A673 (cell line): Measurements from ENCODE around the gene ISM2. TPM values are rescaled to one million over a fixed set of nuclear protein-coding genes. Genes with fewer than 3 reads are reported as not detected.

ENCODE experiments used
- BruUV-seq: library from RNA; stranded (reverse); fragments of 400-500 nt; replicated peaks from 2 replicates; lab custom pipeline; 2021; lab: Mats Ljungman, UMichigan
- CTCF ChIA-PET: fragments of 300-600 bp; sonication (Branson Sonifier 250); formaldehyde crosslinking; loops from one replicate; lab custom pipeline; 2022; ENCODE audit warnings: antibody characterized with exemption; lab: Charles Lee
- POLR2A ChIA-PET: fragments of 300-600 bp; sonication (Branson Sonifier 250); formaldehyde crosslinking; loops from one replicate; lab custom pipeline; 2022; ENCODE audit warnings: antibody characterized with exemption; ENCODE audit not compliant: low non-redundant PET; lab: Charles Lee
- DNase-seq: peaks from one replicate; pipeline ENCODE4 v3.0.0-alpha.2; 2015; ENCODE audit warnings: low spot score
- H3K27ac ChIP-seq: fragments of 200-600 bp; sonication (generic); 2 replicates; pipeline ENCODE4 v1.5.1; 2016; ENCODE audit warnings: mixed run types, low read depth, mild to moderate bottlenecking, mixed read lengths, antibody characterized with exemption, low read length; ENCODE audit not compliant: poor library complexity, severe bottlenecking
- H3K27me3 ChIP-seq: fragments of 200-600 bp; sonication (generic); replicated peaks from 2 replicates; pipeline ENCODE4 v1.6.1; 2017; ENCODE audit warnings: mixed run types, low read depth, mild to moderate bottlenecking, mixed read lengths, antibody characterized with exemption, low read length; ENCODE audit not compliant: insufficient read depth, poor library complexity
- H3K36me3 ChIP-seq: fragments of 200-600 bp; sonication (generic); 2 replicates; pipeline ENCODE4 v1.6.1; 2016; ENCODE audit warnings: mixed run types, mild to moderate bottlenecking, mixed read lengths, antibody characterized with exemption, low read length; ENCODE audit not compliant: insufficient read depth, poor library complexity, severe bottlenecking
- H3K4me1 ChIP-seq: fragments of 200-600 bp; sonication (generic); 2 replicates; pipeline ENCODE4 v1.6.1; 2017; ENCODE audit warnings: mixed run types, mild to moderate bottlenecking, mixed read lengths, antibody characterized with exemption, low read length; ENCODE audit not compliant: insufficient read depth, poor library complexity, severe bottlenecking
- H3K4me3 ChIP-seq: fragments of 200-600 bp; sonication (generic); 2 replicates; pipeline ENCODE4 v1.5.1; 2016; ENCODE audit warnings: low read depth, mixed run types, mild to moderate bottlenecking, mixed read lengths, low read length; ENCODE audit not compliant: poor library complexity, severe bottlenecking
- H3K9me3 ChIP-seq: fragments of 200-600 bp; sonication (generic); 2 replicates; pipeline ENCODE4 v1.6.1; 2016; ENCODE audit warnings: mixed run types, low read depth, mild to moderate bottlenecking, mixed read lengths, antibody characterized with exemption, low read length; ENCODE audit not compliant: poor library complexity, severe bottlenecking
- CTCF ChIP-seq: fragments of 300-800, 200-600 bp; sonication (generic); conservative IDR thresholded peaks from 2 replicates; pipeline ENCODE4 v1.5.1; 2017; ENCODE audit warnings: low read depth, mild to moderate bottlenecking, antibody characterized with exemption, low read length, moderate library complexity, mixed read lengths
- EZH2 ChIP-seq: fragments of 200-600 bp; sonication (generic); IDR thresholded peaks from 2 replicates; pipeline ENCODE4 v1.6.1; 2017; ENCODE audit warnings: borderline replicate concordance, low read depth, mild to moderate bottlenecking, mixed read lengths, antibody characterized with exemption, low read length; ENCODE audit not compliant: poor library complexity, severe bottlenecking
- intact Hi-C: fragments of 100-400 bp; cut with micrococcal nuclease; formaldehyde crosslinking; loops from one replicate; pipeline ENCODE4 v1.10.0; 2022; ENCODE audit not compliant: unreplicated experiment
- total RNA-seq: library from RNA; stranded (reverse); gene quantifications from 2 replicates; pipeline ENCODE4 v1.2.3, GENCODE V29; 2021

Gene ISM2
- total RNA-seq, 1 experiment from 2014 or later: 5.1 TPM

- intact Hi-C loops: no loop called here
- Histone ChIP-seq H3K27ac (no peak overlapping the region), H3K4me3 (no peak overlapping the region), H3K36me3 (peaks cover 13% of the 10 kb centered on the region), H3K27me3 (no peaks in the 10 kb centered on the region), H3K4me1 (no peaks in the 10 kb centered on the region), H3K9me3 (no peaks in the 10 kb centered on the region)
- POLR2A ChIA-PET: no interaction called here
- DNase-seq: no peak
- no TSS peak for BruUV-seq
- TF ChIP-seq CTCF (no peak), EZH2 (no peak)
- CTCF ChIA-PET: no interaction called here
Measured at GRCh38 chr14:77507762-77508161, 9.1 kb upstream of the ISM2 start.

DNA sequence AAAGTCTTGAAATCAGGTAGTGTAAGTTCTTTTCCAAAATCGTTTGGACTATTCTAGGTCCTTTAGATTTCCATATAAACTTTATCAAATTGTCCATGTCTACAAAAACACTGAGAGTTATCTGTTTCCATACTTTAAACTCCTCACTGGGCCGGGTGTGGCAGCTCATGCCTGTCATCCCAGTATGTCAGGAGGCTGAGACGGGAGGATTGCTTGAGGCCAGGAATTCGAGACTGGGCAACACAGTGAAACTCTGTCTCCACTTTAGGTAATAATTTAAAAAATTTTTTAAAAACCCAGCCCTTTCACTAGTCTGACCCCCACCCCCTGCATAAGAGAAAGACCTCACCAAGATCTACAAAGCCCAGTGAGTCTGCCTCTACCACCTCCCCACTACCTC is 6.4 kb upstream of the ISM2 start:
- H3K27ac ChIP-seq: no peak overlapping the region
- no peaks in the 10 kb centered on the region for H3K27me3 ChIP-seq
- POLR2A ChIA-PET: no interaction called here
- no TSS peak for BruUV-seq
- H3K36me3 ChIP-seq: no peaks in the 10 kb centered on the region
- intact Hi-C loops: no loop called here
- TF ChIP-seq EZH2 (no peak), CTCF (no peak)
- H3K4me1 ChIP-seq: no peaks in the 10 kb centered on the region
- no peak for DNase-seq
- H3K4me3 ChIP-seq: no peak overlapping the region
- CTCF ChIA-PET: interaction anchor here (0.5 kb wide), 1 partner anchor 192 kb away, joined by 4 read pairs; no protein-coding TSS in a partner anchor
- H3K9me3 ChIP-seq: no peaks in the 10 kb centered on the region

- Histone ChIP-seq H3K9me3 (no peaks in the 10 kb centered on the region), H3K27me3 (peaks cover 4% of the 10 kb centered on the region), H3K4me3 (no peak overlapping the region), H3K4me1 (peaks cover under 1% of the 10 kb centered on the region), H3K27ac (no peak overlapping the region), H3K36me3 (no peaks in the 10 kb centered on the region)
- no peak for DNase-seq
- POLR2A ChIA-PET: no interaction called here
- no TSS peak for BruUV-seq
- no peak for TF ChIP-seq EZH2
- TF ChIP-seq CTCF: no peak
- CTCF ChIA-PET: no interaction called here
- intact Hi-C loops: no loop called here
Measured at GRCh38 chr14:77503138-77503537, 4.5 kb upstream of the ISM2 start.
